GM12874 (cell line): ENCODE measurements around the gene LRRC14B.

ENCODE experiments used
- CTCF ChIP-seq: IDR thresholded peaks from 2 replicates; pipeline ENCODE4 v1.5.1; 2011; ENCODE audit warnings: low read depth, mild to moderate bottlenecking, control low read depth, low read length, moderate library complexity; ENCODE audit not compliant: insufficient read depth

The LRRC14B gene

GRCh38 chr5:201672-202071 is 10.4 kb downstream of the LRRC14B start:
- no peak for TF ChIP-seq CTCF

GRCh38 chr5:203246-203930 is 12.1 kb downstream of the LRRC14B start:
- no peak for TF ChIP-seq CTCF

GRCh38 chr5:204001-204400 is 12.7 kb downstream of the LRRC14B start:
- TF ChIP-seq CTCF: no peak

- no peak for TF ChIP-seq CTCF
Measured at GRCh38 chr5:204462-204861, 13.2 kb downstream of the LRRC14B start.

- TF ChIP-seq CTCF: no peak
Measured at GRCh38 chr5:204966-205670, 13.8 kb downstream of the LRRC14B start.

- no peak for TF ChIP-seq CTCF
Measured at GRCh38 chr5:206406-206805, 15.1 kb downstream of the LRRC14B start.

GRCh38 chr5:206927-207536 is 15.7 kb downstream of the LRRC14B start:
- TF ChIP-seq CTCF: no peak
